Colon (tissue), 2 donors: ENCODE measurements around the gene TGFBR3L.
A peak's percentile ranks its signal among the peaks of the same experiment; 100 is the strongest.
"Not testable (repeated sequence)": the region's sequence is repeated elsewhere in the genome, so short reads cannot be mapped to it uniquely, and the experiment has no call there.

ENCODE experiments used
- FAIRE-seq: peaks from 2 replicates; lab custom pipeline; 2012; peaks lifted over from hg19 to GRCh38; lab: Jason Lieb, UNC
- donor health status: control.
- donor health status: control.

The TGFBR3L gene

GRCh38 chr19:7928334-7928706 lies 13.7 kb downstream of the TGFBR3L start:
- no peak for FAIRE-seq

- no peak for FAIRE-seq
Measured at GRCh38 chr19:7928741-7929701, 14.4 kb downstream of the TGFBR3L start.

- not testable (repeated sequence) for FAIRE-seq
Measured at GRCh38 chr19:7930030-7930429, 15.4 kb downstream of the TGFBR3L start.

GRCh38 chr19:7930765-7931164 lies 16.1 kb downstream of the TGFBR3L start:
- FAIRE-seq: no peak

- FAIRE-seq: no peak
Measured at GRCh38 chr19:7931221-7932061, 16.8 kb downstream of the TGFBR3L start.

GRCh38 chr19:7932276-7932929 lies 17.8 kb downstream of the TGFBR3L start:
- FAIRE-seq: no peak

- FAIRE-seq: no peak
Measured at GRCh38 chr19:7932930-7933300, 18.3 kb downstream of the TGFBR3L start.

GRCh38 chr19:7933411-7933810 lies 18.8 kb downstream of the TGFBR3L start:
- FAIRE-seq: no peak

GRCh38 chr19:7933828-7934725 lies 19.4 kb downstream of the TGFBR3L start:
- no peak for FAIRE-seq

GRCh38 chr19:7934766-7935165 lies 20.1 kb downstream of the TGFBR3L start:
- no peak for FAIRE-seq

GRCh38 chr19:7940841-7941240 lies 26.2 kb downstream of the TGFBR3L start:
- no peak for FAIRE-seq

GRCh38 chr19:7941895-7942596 lies 27.4 kb downstream of the TGFBR3L start:
- FAIRE-seq: no peak

GRCh38 chr19:7942981-7943443 lies 28.4 kb downstream of the TGFBR3L start:
- no peak for FAIRE-seq

GRCh38 chr19:7943444-7944176 lies 29.0 kb downstream of the TGFBR3L start, which contains the start of gene TIMM44:
Gene TIMM44 (minus strand): TSS chr19:7943666. CDS start chr19:7943651, 15 bp downstream.
- peak; percentile 96 for FAIRE-seq

- FAIRE-seq: no peak
Measured at GRCh38 chr19:7944177-7944761, 29.6 kb downstream of the TGFBR3L start.

GRCh38 chr19:7947939-7948338 lies 33.3 kb downstream of the TGFBR3L start:
- no peak for FAIRE-seq

GRCh38 chr19:7953060-7953459 lies 38.4 kb downstream of the TGFBR3L start:
- FAIRE-seq: no peak

GRCh38 chr19:7953576-7953975 lies 38.9 kb downstream of the TGFBR3L start:
- no peak for FAIRE-seq

GRCh38 chr19:7955696-7956095 lies 41.1 kb downstream of the TGFBR3L start:
- FAIRE-seq: no peak
